Measurements from ENCODE around the gene BRCC3.
"Not testable (repeated sequence)": the region's sequence is repeated elsewhere in the genome, so short reads cannot be mapped to it uniquely, and the experiment has no call there.

BRCC3 gene

GRCh38 chrX:155148166-155148565 lies 76.9 kb downstream of the BRCC3 start:
- not testable (repeated sequence) for DNase-seq

- no peak for DNase-seq
Measured at GRCh38 chrX:155148724-155149537, 77.6 kb downstream of the BRCC3 start.

- no peak for DNase-seq
Measured at GRCh38 chrX:155169881-155170280, 98.6 kb downstream of the BRCC3 start.

Data from DMS79 treated with DMSO at 0.1 percent for 48 hours (cell line).